ENCODE measurements around the gene TMEM141.
A peak's percentile ranks its signal among the peaks of the same experiment; 100 is the strongest.
"Not testable (repeated sequence)": the region's sequence is repeated elsewhere in the genome, so short reads cannot be mapped to it uniquely, and the experiment has no call there.

Gene TMEM141

DNA sequence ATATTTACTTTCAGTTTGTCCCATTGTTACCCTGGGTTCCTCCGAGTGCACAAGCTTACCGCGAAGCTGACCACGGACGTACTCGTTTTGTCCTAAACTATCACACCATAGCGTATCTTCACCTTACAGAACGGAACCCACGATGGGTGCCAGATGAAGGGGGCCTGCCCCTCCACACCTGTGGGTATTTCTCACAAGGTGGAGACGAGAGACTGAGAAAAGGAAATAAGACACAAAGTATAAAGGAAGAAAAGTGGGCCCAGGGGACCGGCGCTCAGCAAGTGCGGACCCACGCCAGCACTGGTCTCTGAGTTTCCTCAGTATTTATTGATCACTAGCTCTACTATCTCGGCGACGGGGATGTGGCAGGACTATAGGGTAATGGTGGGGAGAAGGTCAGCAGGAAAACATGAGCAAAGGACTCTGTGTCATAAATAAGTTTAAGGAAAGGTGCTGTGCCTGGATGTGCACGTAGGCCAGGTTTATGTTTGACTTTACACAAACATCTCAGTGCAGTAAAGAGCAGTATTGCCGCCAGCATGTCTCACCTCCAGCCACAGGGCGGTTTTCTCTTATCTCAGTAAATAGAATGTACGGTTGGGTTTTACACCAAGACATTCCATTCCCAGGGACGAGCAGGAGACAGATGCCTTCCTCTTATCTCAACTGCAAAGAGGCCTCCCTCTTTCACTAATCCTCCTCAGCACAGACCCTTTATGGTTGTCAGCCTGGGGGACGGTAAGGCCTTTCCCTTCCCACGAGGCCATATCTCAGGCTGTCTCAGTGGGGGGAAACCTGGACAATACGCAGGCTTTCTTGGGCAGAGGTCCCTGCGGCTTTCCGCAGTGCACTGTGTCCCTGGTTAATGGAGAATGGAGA is 2.3 kb upstream of the TMEM141 start:
- Histone ChIP-seq H3K36me3 (ENCODE audit: control insufficient read depth, insufficient read depth, low read length) (peaks cover 14% of the 10 kb centered on the region; the same call in 1 of the 2 replicates), H3K27ac (ENCODE audit: low read depth, low read length) (peak overlapping the region; percentile 88)
- not testable (repeated sequence) for H3K4me1 ChIP-seq (ENCODE audit: control insufficient read depth, insufficient read depth, low read length); H3K4me3 ChIP-seq (ENCODE audit: low read depth, low read length); H3K9me3 ChIP-seq (ENCODE audit: control insufficient read depth, insufficient read depth, low read length); H3K9ac ChIP-seq (ENCODE audit: low read depth, low read length); H3K27me3 ChIP-seq (ENCODE audit: control insufficient read depth, insufficient read depth, low read length)

DNA sequence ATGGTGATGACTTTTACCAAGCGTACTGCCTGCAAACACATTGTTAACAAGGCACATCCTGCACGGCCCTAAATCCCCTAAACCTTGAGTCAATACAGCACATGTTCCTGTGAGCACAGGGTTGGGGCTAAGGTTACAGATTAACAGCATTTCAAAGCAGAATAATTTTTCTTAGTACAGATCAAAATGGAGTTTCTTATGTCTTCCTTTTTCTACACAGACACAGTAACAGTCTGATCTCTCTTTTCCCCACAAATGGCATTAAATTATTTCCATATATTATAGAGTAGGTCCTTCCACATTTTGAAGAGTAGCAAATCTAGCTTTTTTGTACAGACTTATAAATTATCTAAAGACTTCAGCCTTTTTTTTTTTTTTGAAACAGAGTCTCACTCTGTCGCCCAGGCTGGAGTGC is 1.6 kb upstream of the TMEM141 start:
- H3K36me3 ChIP-seq (ENCODE audit: control insufficient read depth, insufficient read depth, low read length), result peaks cover 14% of the 10 kb centered on the region; the same call in 1 of the 2 replicates
- H3K4me1 ChIP-seq (ENCODE audit: control insufficient read depth, insufficient read depth, low read length), result peaks cover 5% of the 10 kb centered on the region
- H3K4me3 ChIP-seq (ENCODE audit: low read depth, low read length), result no peak overlapping the region
- H3K9me3 ChIP-seq (ENCODE audit: control insufficient read depth, insufficient read depth, low read length), result no peaks in the 10 kb centered on the region
- H3K9ac ChIP-seq (ENCODE audit: low read depth, low read length), result no peak overlapping the region
- peak overlapping the region; percentile 88 for H3K27ac ChIP-seq (ENCODE audit: low read depth, low read length)
- no peaks in the 10 kb centered on the region for H3K27me3 ChIP-seq (ENCODE audit: control insufficient read depth, insufficient read depth, low read length)

DNA sequence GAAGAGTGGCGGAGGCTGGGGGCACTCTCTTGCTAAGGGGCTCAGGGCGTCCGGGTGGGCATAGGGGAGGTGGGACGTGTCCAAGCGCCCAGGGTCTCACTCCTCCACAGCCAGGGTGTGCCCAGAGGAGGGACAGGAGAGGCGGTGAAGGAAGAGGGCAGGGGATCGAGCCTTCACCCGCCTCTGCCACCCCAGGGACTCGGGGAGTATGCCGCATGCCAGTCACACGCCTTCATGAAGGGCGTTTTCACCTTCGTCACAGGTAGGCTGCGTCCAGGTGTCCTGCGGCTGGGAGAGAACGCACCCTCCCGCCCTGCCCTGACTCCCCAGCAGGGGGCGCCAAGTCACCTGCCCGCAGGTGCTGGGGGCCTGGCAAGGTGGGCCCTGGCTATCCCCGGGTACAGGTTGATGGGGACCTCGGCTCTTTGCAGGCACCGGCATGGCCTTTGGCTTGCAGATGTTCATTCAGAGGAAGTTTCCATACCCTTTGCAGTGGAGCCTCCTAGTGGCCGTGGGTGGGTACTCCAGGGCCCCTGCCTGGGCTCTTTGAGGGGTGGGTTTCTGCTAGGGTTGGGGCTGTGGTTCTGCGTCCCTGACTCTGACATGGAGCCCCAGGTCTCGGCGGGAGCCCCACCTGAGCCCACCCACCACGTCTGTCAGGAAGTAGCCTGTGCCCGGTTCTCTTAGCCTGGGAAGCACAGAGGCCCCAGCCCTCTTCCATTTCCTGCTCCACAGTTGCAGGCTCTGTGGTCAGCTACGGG is 552 bp downstream of the TMEM141 start:
- peaks cover 5% of the 10 kb centered on the region for H3K4me1 ChIP-seq (ENCODE audit: control insufficient read depth, insufficient read depth, low read length)

DNA sequence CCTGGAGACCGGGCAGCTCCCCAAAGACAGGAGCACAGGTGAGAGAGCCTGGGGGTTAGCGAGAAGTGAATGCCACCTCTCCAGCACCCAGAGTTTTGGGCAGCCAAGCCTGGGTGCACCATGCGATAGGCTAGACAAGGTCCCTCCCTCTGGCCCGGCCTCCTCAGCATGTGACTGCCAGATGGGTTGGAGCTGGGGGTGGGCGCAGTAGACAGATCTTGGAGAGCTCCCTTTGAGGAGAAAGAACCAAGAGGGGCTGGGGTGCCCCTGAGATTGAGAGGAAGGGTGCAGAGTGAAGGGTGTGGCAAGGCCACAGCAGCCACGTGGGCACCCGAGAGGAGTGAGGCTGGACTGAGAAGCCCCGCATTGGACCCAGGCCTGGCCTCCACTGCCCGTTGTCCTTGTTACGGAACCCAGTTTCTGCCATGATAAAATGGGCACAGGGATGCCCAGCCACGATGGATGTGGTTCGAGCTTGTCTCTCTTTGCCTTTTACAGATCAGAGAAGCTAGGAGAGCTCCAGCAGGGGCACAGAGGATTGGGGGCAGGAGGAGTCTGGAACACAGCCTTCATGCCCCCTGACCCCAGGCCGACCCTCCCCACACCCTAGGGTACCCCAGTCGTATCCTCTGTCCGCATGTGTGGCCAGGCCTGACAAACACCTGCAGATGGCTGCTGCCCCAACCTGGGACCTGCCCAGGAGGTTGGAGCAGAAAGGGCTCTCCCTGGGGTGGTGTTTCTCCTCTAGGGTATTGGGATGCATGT is 1.4 kb downstream of the TMEM141 start:
- Histone ChIP-seq H3K27ac (ENCODE audit: low read depth, low read length) (peak overlapping the region; percentile 39), H3K4me1 (ENCODE audit: control insufficient read depth, insufficient read depth, low read length) (peaks cover 5% of the 10 kb centered on the region), H3K4me3 (ENCODE audit: low read depth, low read length) (peak overlapping the region; percentile 84; the same call in 1 of the 2 replicates), H3K9ac (ENCODE audit: low read depth, low read length) (no peak overlapping the region), H3K36me3 (ENCODE audit: control insufficient read depth, insufficient read depth, low read length) (peaks cover 14% of the 10 kb centered on the region; the same call in 1 of the 2 replicates), H3K9me3 (ENCODE audit: control insufficient read depth, insufficient read depth, low read length) (no peaks in the 10 kb centered on the region), H3K27me3 (ENCODE audit: control insufficient read depth, insufficient read depth, low read length) (no peaks in the 10 kb centered on the region)

More for the DNA sequence above, 552 bp downstream of the TMEM141 start:
- Histone ChIP-seq H3K9me3 (ENCODE audit: control insufficient read depth, insufficient read depth, low read length) (no peaks in the 10 kb centered on the region), H3K27me3 (ENCODE audit: control insufficient read depth, insufficient read depth, low read length) (no peaks in the 10 kb centered on the region), H3K9ac (ENCODE audit: low read depth, low read length) (peak overlapping the region; percentile 50; the same call in 1 of the 2 replicates), H3K36me3 (ENCODE audit: control insufficient read depth, insufficient read depth, low read length) (peaks cover 14% of the 10 kb centered on the region; the same call in 1 of the 2 replicates), H3K27ac (ENCODE audit: low read depth, low read length) (peak overlapping the region; percentile 78), H3K4me3 (ENCODE audit: low read depth, low read length) (peak overlapping the region; percentile 84)

DNA sequence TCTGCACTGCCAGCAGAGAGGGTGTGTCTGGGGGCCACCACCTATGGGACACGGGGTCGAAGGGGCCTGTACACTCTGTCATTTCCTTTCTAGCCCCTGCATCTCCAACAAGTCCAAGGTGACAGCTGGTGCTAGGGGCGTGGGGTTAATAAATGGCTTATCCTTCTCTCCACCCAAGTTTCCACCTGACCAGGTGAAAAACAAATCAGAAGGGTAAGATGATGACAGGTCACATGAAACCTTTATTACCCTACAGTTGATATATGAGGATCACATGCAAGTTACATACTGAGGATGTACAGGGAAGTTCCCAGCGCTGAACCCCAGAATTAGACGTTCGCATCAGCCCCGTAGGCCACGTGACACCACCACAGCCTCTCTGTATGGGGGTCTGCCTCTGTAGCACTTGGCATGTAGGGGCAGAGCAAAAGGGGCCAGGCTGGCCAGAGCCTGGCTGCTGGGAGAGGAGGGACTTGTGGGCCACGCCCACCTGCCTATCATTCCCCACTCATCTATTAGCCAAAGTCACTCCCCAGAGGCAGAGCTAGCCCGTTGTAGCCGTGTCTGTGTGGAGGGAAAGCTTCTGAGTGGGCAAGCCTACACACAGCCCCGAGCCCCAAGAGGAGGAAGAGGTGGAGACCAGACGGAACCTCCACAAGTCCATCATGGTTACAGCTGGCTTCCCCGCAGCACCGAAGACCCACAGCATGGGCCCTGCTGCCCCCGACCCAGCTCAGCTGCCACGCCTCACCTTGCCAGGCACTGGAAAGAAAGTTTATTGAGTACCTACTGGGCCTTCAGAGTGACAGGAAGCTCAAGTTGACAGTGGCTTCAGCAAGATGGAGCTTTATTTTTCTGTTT is 2.2 kb downstream of the TMEM141 start:
- no peaks in the 10 kb centered on the region for H3K9me3 ChIP-seq (ENCODE audit: control insufficient read depth, insufficient read depth, low read length)
- H3K36me3 ChIP-seq (ENCODE audit: control insufficient read depth, insufficient read depth, low read length), result peaks cover 14% of the 10 kb centered on the region; the same call in 1 of the 2 replicates
- H3K27ac ChIP-seq (ENCODE audit: low read depth, low read length), result no peak overlapping the region
- no peaks in the 10 kb centered on the region for H3K27me3 ChIP-seq (ENCODE audit: control insufficient read depth, insufficient read depth, low read length)
- H3K4me3 ChIP-seq (ENCODE audit: low read depth, low read length), result no peak overlapping the region
- H3K4me1 ChIP-seq (ENCODE audit: control insufficient read depth, insufficient read depth, low read length), result peaks cover 5% of the 10 kb centered on the region
- H3K9ac ChIP-seq (ENCODE audit: low read depth, low read length), result no peak overlapping the region

DNA sequence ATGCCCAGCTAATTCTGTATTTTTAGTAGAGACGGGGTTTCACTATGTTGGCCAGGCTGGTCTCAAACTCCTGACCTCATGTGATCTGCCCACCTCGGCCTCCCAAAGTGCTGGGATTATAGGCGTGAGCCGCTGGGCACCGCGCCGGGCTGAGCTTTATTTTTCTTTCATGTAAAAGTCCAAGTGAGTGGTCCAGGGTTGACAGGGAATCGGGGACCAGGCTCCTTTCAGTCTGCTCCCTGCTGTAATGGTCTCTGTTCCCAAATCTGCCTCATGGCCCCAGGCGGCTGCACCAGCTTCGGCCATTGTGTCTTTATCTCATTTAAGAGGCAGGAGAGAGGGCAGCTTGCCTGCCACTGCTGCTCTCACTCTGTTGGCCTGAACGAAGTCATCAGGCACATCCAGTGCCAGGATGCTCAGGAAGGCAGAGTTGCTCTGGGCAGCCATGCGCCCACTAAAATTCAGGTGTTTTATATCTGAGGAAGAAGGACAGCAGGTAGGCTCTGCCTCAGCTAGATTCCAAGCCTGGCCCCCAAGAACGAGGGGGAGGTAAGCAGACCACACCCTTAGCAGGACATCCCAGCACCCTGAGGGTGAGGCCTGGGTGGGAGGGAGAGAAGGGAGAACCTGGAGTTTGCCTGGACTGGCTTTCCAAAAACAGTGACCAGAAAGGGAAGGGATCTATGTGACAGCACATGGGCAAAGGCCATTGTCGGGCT is 3.3 kb downstream of the TMEM141 start:
- H3K9me3 ChIP-seq (ENCODE audit: control insufficient read depth, insufficient read depth, low read length), result no peaks in the 10 kb centered on the region
- no peak overlapping the region for H3K4me3 ChIP-seq (ENCODE audit: low read depth, low read length)
- H3K4me1 ChIP-seq (ENCODE audit: control insufficient read depth, insufficient read depth, low read length), result peaks cover 5% of the 10 kb centered on the region
- peaks cover 14% of the 10 kb centered on the region; the same call in 1 of the 2 replicates for H3K36me3 ChIP-seq (ENCODE audit: control insufficient read depth, insufficient read depth, low read length)
- H3K27me3 ChIP-seq (ENCODE audit: control insufficient read depth, insufficient read depth, low read length), result peaks cover 11% of the 10 kb centered on the region
- no peak overlapping the region for H3K27ac ChIP-seq (ENCODE audit: low read depth, low read length)
- no peak overlapping the region for H3K9ac ChIP-seq (ENCODE audit: low read depth, low read length)

DNA sequence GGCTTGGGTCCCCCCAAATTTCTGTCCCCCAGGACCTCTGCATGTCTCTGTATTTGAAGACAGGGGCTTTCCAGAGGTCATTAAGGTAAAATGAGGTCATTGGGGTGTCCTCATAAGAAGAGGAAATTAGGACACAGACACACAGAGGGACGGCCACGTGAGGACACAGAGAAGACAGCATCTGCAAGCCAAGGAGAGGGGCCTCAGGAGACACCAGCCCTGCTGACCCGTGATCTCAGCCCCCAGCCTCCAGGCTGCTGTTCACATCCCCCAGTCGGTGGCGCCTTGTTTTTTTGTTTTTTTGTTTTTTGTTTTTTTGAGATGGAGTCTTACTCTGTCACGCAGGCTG is 3.8 kb downstream of the TMEM141 start:
- no peaks in the 10 kb centered on the region for H3K9me3 ChIP-seq (ENCODE audit: control insufficient read depth, insufficient read depth, low read length)
- H3K36me3 ChIP-seq (ENCODE audit: control insufficient read depth, insufficient read depth, low read length), result peaks cover 14% of the 10 kb centered on the region; the same call in 1 of the 2 replicates
- H3K27me3 ChIP-seq (ENCODE audit: control insufficient read depth, insufficient read depth, low read length), result peaks cover 15% of the 10 kb centered on the region
- H3K4me3 ChIP-seq (ENCODE audit: low read depth, low read length), result no peak overlapping the region
- peaks cover 5% of the 10 kb centered on the region for H3K4me1 ChIP-seq (ENCODE audit: control insufficient read depth, insufficient read depth, low read length)
- H3K9ac ChIP-seq (ENCODE audit: low read depth, low read length), result no peak overlapping the region
- H3K27ac ChIP-seq (ENCODE audit: low read depth, low read length), result no peak overlapping the region

DNA sequence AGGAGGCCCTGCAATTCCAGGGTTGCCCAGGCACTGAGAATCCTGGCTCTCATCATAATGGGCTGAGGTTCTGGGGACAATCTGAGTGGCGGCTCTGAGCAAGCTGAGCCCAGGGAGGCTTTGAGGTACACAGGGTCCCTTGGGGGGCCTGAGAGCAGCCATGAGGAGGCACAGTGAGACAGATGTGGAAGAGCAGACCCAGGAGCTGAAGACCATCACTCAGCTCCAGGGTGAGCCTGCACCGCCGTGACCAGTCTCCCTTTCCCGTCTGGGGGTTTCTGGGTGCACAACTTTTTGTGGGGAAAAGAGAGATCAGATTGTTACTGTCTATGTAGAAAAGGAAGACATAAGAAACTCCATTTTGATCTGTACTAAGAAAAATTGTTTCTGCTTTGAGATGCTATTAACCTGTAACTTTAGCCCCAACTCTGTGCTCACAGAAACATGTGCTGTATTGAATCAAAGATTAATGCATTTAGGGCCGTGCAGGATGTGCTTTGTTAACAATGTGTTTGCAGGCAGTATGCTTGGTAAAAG is 5.2 kb downstream of the TMEM141 start, which contains the start of gene CCDC183:
CCDC183 (plus strand) TSS at position 101 of the 537 bp plus-strand sequence; CDS start at position 161, 60 bp downstream.
- H3K4me3 ChIP-seq (ENCODE audit: low read depth, low read length), result no peak within 1 kb of the TSS
- peaks cover 14% of the 10 kb centered on the region; the same call in 1 of the 2 replicates for H3K36me3 ChIP-seq (ENCODE audit: control insufficient read depth, insufficient read depth, low read length)
- H3K9ac ChIP-seq (ENCODE audit: low read depth, low read length), result no peak within 1 kb of the TSS
- no peaks in the 10 kb centered on the region for H3K9me3 ChIP-seq (ENCODE audit: control insufficient read depth, insufficient read depth, low read length)
- H3K27me3 ChIP-seq (ENCODE audit: control insufficient read depth, insufficient read depth, low read length), result peaks cover 15% of the 10 kb centered on the region
- H3K27ac ChIP-seq (ENCODE audit: low read depth, low read length), result peak within 1 kb of the TSS; percentile 79
- H3K4me1 ChIP-seq (ENCODE audit: control insufficient read depth, insufficient read depth, low read length), result peaks cover under 1% of the 10 kb centered on the region; the same call in 1 of the 2 replicates

DNA sequence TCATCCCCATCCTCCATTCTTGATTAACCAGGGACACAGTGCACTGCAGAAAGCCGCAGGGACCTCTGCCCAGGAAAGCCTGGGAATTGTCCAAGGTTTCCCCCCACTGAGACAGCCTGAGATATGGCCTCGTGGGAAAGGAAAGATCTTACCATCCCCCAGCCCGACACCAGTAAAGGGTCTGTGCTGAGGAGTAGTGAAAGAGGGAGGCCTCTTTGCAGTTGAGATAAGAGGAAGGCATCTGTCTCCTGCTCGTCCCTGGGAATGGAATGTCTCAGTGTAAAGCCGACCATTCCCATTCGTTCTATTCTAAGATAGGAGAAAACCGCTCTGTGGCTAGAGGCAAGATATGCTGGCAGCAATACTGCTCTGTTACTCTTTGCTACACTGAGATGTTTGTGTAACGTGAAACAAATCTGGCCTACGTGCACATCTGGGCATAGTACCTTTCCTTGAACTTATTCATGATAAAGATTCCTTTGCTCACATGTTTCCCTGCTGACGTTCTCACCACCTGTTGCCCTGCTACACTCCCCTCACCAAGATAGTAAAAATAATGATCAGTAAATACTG is 5.7 kb downstream of the TMEM141 start:
- peaks cover 14% of the 10 kb centered on the region; the same call in 1 of the 2 replicates for H3K36me3 ChIP-seq (ENCODE audit: control insufficient read depth, insufficient read depth, low read length)
- not testable (repeated sequence) for H3K4me1 ChIP-seq (ENCODE audit: control insufficient read depth, insufficient read depth, low read length); H3K4me3 ChIP-seq (ENCODE audit: low read depth, low read length); H3K9ac ChIP-seq (ENCODE audit: low read depth, low read length); H3K9me3 ChIP-seq (ENCODE audit: control insufficient read depth, insufficient read depth, low read length)
- H3K27ac ChIP-seq (ENCODE audit: low read depth, low read length), result peak overlapping the region; percentile 40
- peaks cover 15% of the 10 kb centered on the region for H3K27me3 ChIP-seq (ENCODE audit: control insufficient read depth, insufficient read depth, low read length)

Measured in HUES48 (cell line).